Keratinocyte (primary cell): Measurements from ENCODE around the gene MAPKBP1. TPM values are rescaled to one million over a fixed set of nuclear protein-coding genes. Genes with fewer than 3 reads are reported as not detected.
A peak's percentile ranks its signal among the peaks of the same experiment; 100 is the strongest.

Experiments used
- DNase-seq: peaks from one replicate; pipeline ENCODE4 v3.0.0-alpha.2; 2011; ENCODE audit warnings: low read depth, missing footprints, low spot score
- FAIRE-seq: peaks from 2 replicates; lab custom pipeline; 2011; peaks lifted over from hg19 to GRCh38; lab: Jason Lieb, UNC
- H2AFZ ChIP-seq: 2 replicates; pipeline ENCODE4 v1.6.0; 2012; ENCODE audit warnings: low read length, control low read depth, inconsistent platforms; ENCODE audit not compliant: control insufficient read depth
- H3K27ac ChIP-seq: 2 replicates; pipeline ENCODE4 v1.5.1; 2011; ENCODE audit warnings: low read length; ENCODE audit not compliant: control insufficient read depth, insufficient read depth
- H3K27me3 ChIP-seq: 3 replicates; pipeline ENCODE4 v1.6.0; 2011; ENCODE audit warnings: low read length; ENCODE audit not compliant: control insufficient read depth, insufficient read depth; ENCODE audit errors: extremely low read depth
- H3K36me3 ChIP-seq, 2 experiments: 2 replicates in 1 of 2; 3 replicates in 1 of 2; pipeline ENCODE4 v1.5.1; 2011; ENCODE audit warnings: low read length in 2 of 2, mild to moderate bottlenecking in 1 of 2; ENCODE audit not compliant: control insufficient read depth in 2 of 2, insufficient read depth in 2 of 2; ENCODE audit errors: extremely low read depth in 1 of 2
- H3K4me1 ChIP-seq: 3 replicates; pipeline ENCODE4 v1.5.1; 2011; ENCODE audit warnings: low read length; ENCODE audit not compliant: control insufficient read depth, insufficient read depth; ENCODE audit errors: extremely low read depth
- H3K4me2 ChIP-seq: 3 replicates; pipeline ENCODE4 v1.6.0; 2011; ENCODE audit warnings: low read depth, low read length; ENCODE audit not compliant: control insufficient read depth, insufficient read depth; ENCODE audit errors: extremely low read depth
- H3K4me3 ChIP-seq, 3 experiments: fragments of 200-600 bp in 1 of 3; sonication (generic) in 1 of 3; 2 replicates in 2 of 3; 3 replicates in 1 of 3; pipeline ENCODE4 v1.5.1; 2011 to 2016; ENCODE audit warnings: low read length in 3 of 3, mild to moderate bottlenecking in 3 of 3, control low read depth in 2 of 3, inconsistent platforms in 1 of 3, low read depth in 1 of 3, mixed read lengths in 1 of 3, mixed run types in 1 of 3, moderate library complexity in 1 of 3; ENCODE audit not compliant: control insufficient read depth in 2 of 3, insufficient read depth in 2 of 3; ENCODE audit errors: extremely low read depth in 1 of 3
- H3K79me2 ChIP-seq: 2 replicates; pipeline ENCODE4 v1.6.0; 2012; ENCODE audit warnings: low read length; ENCODE audit not compliant: control insufficient read depth, insufficient read depth
- H3K9ac ChIP-seq: 3 replicates; pipeline ENCODE4 v1.6.0; 2011; ENCODE audit warnings: low read length; ENCODE audit not compliant: control insufficient read depth, insufficient read depth; ENCODE audit errors: extremely low read depth
- H3K9me1 ChIP-seq: 3 replicates; pipeline ENCODE4 v1.6.0; 2011; ENCODE audit warnings: low read length; ENCODE audit not compliant: control insufficient read depth, insufficient read depth; ENCODE audit errors: extremely low read depth
- H3K9me3 ChIP-seq: 2 replicates; pipeline ENCODE4 v1.5.1; 2012; ENCODE audit warnings: low read depth, low read length; ENCODE audit not compliant: control insufficient read depth
- H4K20me1 ChIP-seq: 3 replicates; pipeline ENCODE4 v1.6.0; 2011; ENCODE audit warnings: low read length; ENCODE audit not compliant: control insufficient read depth, insufficient read depth; ENCODE audit errors: extremely low read depth
- EZH2 ChIP-seq: IDR thresholded peaks from one replicate; pipeline ENCODE4 v1.6.1; 2012; ENCODE audit warnings: inconsistent platforms, mild to moderate bottlenecking, low read length, moderate library complexity
- dilution Hi-C: fragments of 300-500 bp; cut with MboI; formaldehyde crosslinking; loops from one replicate; pipeline ENCODE4 v1.7.0; 2020; ENCODE audit warnings: low sequenced_read_pairs; ENCODE audit not compliant: extremely low pct_ligation_motif_present
- polyA plus RNA-seq, 5 experiments: library from polyadenylated mRNA; depleted of rRNA in 3 of 5; stranded (reverse) in 3 of 5; stranded (forward) in 1 of 5; unstranded in 1 of 5; fragments of >200 nt; gene quantifications; 1 replicate in 1 of 5; 2 replicates in 3 of 5; 3 replicates in 1 of 5; pipeline versions ENCODE4 v1.2.1 to v1.2.3, GENCODE V29; 2011 to 2012; ENCODE audit warnings: missing spikeins in 2 of 5, low read depth in 1 of 5, low replicate concordance in 1 of 5
- TF ChIP-seq, protein P1 (sequence below), 3 experiments: IDR thresholded peaks in 1 of 3; conservative IDR thresholded peaks in 1 of 3; optimal IDR thresholded peaks in 1 of 3; 2 replicates in 2 of 3; 3 replicates in 1 of 3; pipeline versions ENCODE3 to v1.5.1; 2011; ENCODE audit warnings: low read length in 3 of 3, mild to moderate bottlenecking in 3 of 3, moderate library complexity in 2 of 3, control low read depth in 1 of 3, inconsistent platforms in 1 of 3; ENCODE audit not compliant: insufficient read depth in 2 of 3; ENCODE audit errors: extremely low read depth in 1 of 3

The MAPKBP1 gene
- polyA plus RNA-seq, 1 donor (not counting 4 experiments of a cell fraction or from before 2014, with no cell fraction given), result 18.3 TPM

DNA sequence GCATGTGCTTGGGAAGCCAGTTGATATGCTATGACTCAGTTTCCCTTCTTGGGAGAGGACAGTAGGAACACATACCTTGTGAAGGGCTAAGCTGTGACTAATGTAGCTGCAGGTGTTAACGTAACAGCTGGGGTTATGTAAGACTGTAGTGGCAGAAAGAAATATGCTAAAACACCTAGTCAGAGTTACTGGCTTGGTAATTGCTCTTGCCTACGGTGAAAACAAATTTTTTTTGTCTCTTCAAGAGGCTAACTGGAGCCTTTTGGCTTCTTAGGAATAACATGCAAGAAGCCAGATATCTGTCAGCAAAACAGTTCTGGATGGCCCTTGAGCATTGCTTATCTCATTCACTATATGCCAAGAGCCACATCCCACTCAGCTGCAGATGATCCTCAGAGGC lies 1.4 kb downstream of the MAPKBP1 start:
- dilution Hi-C loops, result no loop called here
- Histone ChIP-seq H3K4me3 (peak overlapping the region; percentile 62 to 76 (median 72)), H3K9me3 (no peaks in the 10 kb centered on the region), H3K27ac (peak overlapping the region; percentile 95), H3K9me1 (no peaks in the 10 kb centered on the region), H3K4me1 (peaks cover 59% of the 10 kb centered on the region), H3K4me2 (peak overlapping the region; percentile 86), H4K20me1 (no peaks in the 10 kb centered on the region), H2AFZ (no peak overlapping the region), H3K79me2 (peaks cover 57% of the 10 kb centered on the region), H3K27me3 (no peaks in the 10 kb centered on the region), H3K9ac (peak overlapping the region; percentile 84), H3K36me3 (peaks cover 0 to 5% of the 10 kb centered on the region in 2 experiments)
- FAIRE-seq (peak; percentile 98), DNase-seq (peak; percentile 93)
- no peak for TF ChIP-seq EZH2
- TF ChIP-seq, protein P1, sequence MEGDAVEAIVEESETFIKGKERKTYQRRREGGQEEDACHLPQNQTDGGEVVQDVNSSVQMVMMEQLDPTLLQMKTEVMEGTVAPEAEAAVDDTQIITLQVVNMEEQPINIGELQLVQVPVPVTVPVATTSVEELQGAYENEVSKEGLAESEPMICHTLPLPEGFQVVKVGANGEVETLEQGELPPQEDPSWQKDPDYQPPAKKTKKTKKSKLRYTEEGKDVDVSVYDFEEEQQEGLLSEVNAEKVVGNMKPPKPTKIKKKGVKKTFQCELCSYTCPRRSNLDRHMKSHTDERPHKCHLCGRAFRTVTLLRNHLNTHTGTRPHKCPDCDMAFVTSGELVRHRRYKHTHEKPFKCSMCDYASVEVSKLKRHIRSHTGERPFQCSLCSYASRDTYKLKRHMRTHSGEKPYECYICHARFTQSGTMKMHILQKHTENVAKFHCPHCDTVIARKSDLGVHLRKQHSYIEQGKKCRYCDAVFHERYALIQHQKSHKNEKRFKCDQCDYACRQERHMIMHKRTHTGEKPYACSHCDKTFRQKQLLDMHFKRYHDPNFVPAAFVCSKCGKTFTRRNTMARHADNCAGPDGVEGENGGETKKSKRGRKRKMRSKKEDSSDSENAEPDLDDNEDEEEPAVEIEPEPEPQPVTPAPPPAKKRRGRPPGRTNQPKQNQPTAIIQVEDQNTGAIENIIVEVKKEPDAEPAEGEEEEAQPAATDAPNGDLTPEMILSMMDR (optimal IDR thresholded peaks at IDR 0.05 in 1 of 3, IDR thresholded peaks at IDR 0.05 in 1 of 3, conservative IDR thresholded peaks at IDR 0.05 in 1 of 3; ENCODE audit: extremely low read depth in 1 of 3, insufficient read depth in 2 of 3, low read length in 3 of 3), result no peak

DNA sequence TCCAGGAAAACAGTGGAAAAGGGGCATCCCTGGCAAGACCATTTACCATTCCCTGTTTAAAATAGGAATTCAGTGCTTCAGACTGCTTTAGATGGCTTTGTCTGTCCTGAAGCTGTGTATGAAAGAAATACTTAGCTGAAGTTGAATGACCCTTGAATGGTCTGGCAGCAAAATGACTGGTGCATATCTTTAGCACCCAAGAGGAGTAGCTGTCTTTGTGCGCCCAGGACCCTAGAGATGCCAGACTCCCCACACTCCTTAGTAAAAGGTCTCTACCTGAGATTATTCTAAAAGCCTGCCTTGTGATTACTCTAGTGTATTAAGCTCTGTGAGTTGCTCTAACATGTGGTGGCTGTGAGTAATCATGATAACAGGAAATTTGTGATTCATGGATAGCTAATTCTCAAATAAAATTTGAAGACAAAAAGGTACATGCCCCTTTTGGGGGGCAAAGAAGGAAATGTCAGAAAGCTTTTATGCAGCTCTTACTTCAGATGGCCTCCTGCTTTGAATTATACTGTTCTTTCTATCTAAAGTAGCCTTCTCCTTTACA lies 3.2 kb downstream of the MAPKBP1 start:
- Histone ChIP-seq H4K20me1 (no peaks in the 10 kb centered on the region), H3K27ac (peak overlapping the region; percentile 95), H2AFZ (no peak overlapping the region), H3K27me3 (no peaks in the 10 kb centered on the region), H3K9me1 (no peaks in the 10 kb centered on the region), H3K36me3 (peaks cover 0 to 5% of the 10 kb centered on the region in 2 experiments), H3K79me2 (peaks cover 72% of the 10 kb centered on the region), H3K4me3 (peak overlapping the region; percentile 62 to 76 (median 72)), H3K4me1 (peaks cover 63% of the 10 kb centered on the region), H3K4me2 (peak overlapping the region; percentile 86), H3K9ac (peak overlapping the region; percentile 84), H3K9me3 (no peaks in the 10 kb centered on the region)
- dilution Hi-C loops, result no loop called here
- DNase-seq, result no peak
- TF ChIP-seq EZH2, result no peak
- TF ChIP-seq, protein P1 (optimal IDR thresholded peaks at IDR 0.05 in 1 of 3, IDR thresholded peaks at IDR 0.05 in 1 of 3, conservative IDR thresholded peaks at IDR 0.05 in 1 of 3; ENCODE audit: extremely low read depth in 1 of 3, insufficient read depth in 2 of 3, low read length in 3 of 3), result no peak
- FAIRE-seq, result peak; percentile 62
